ENCODE results near the gene FCMR. TPM values are rescaled to one million over a fixed set of nuclear protein-coding genes. Genes with fewer than 3 reads are reported as not detected.

Gene FCMR
- 0.14 TPM in 1 of 2 replicates, not detected in the other for total RNA-seq

GRCh38 chr1:206921772-206922265 is at the start of gene FCMR:
TSS of gene FCMR (minus strand) at chr1:206921941. CDS start at chr1:206921854, 87 bp downstream.

GRCh38 chr1:206970446-206970845 is 48.7 kb upstream of the FCMR start, which contains the start of gene FCAMR:
TSS of gene FCAMR (minus strand) at chr1:206970460. CDS start at chr1:206970125, 335 bp downstream.

GRCh38 chr1:206946261-206946660 is 24.5 kb upstream of the FCMR start, which contains the start of gene PIGR:
TSS of gene PIGR (minus strand) at chr1:206946466. CDS start at chr1:206940531, 5,935 bp downstream.

GRCh38 chr1:206897175-206897574 is 24.6 kb downstream of the FCMR start, which contains the start of gene IL24:
TSS of gene IL24 (plus strand) at chr1:206897443. CDS start at chr1:206897833, 390 bp downstream.

GRCh38 chr1:206864939-206865671 is 56.6 kb downstream of the FCMR start, which contains the start of gene IL20:
TSS of gene IL20 (plus strand) at chr1:206865623. CDS start at chr1:206865853, 230 bp downstream.

Other genes with a start within 250 kb of the FCMR start
- 29.9 and 38.1 TPM in 2 replicates for gene MAPKAPK2, start 237.0 kb downstream of the FCMR start, total RNA-seq
- gene IL19, start 151.2 kb downstream of the FCMR start, total RNA-seq: not detected in 2 replicates
- not detected in 2 replicates for gene IL10, start 149.4 kb downstream of the FCMR start, total RNA-seq
- gene IL20, start 56.3 kb downstream of the FCMR start, total RNA-seq: not detected in 2 replicates
- gene IL24, start 24.5 kb downstream of the FCMR start, total RNA-seq: not detected in 2 replicates
- gene PIGR, start 24.5 kb upstream of the FCMR start, total RNA-seq: not detected in 2 replicates
- not detected in 2 replicates for gene FCAMR, start 48.5 kb upstream of the FCMR start, total RNA-seq
- not detected in 2 replicates for gene C1orf116, start 110.8 kb upstream of the FCMR start, total RNA-seq
- 12.9 and 13.6 TPM in 2 replicates for gene YOD1, start 129.3 kb upstream of the FCMR start, total RNA-seq
- 1.2 and 1.4 TPM in 2 replicates for gene PFKFB2, start 131.3 kb upstream of the FCMR start, total RNA-seq
- gene C4BPB, start 166.9 kb upstream of the FCMR start, total RNA-seq: not detected in 2 replicates
- gene C4BPA, start 182.3 kb upstream of the FCMR start, total RNA-seq: not detected in 2 replicates